Retina (tissue), 1 donor: Measurements from ENCODE around the gene CCDC78.

ENCODE experiments used
- DNase-seq: peaks from one replicate; pipeline ENCODE4 v3.0.0-alpha.2; 2016

CCDC78 gene

GRCh38 chr16:709566-710499, 16.4 kb downstream of the CCDC78 start:
- peak; percentile 96 for DNase-seq

DNA sequence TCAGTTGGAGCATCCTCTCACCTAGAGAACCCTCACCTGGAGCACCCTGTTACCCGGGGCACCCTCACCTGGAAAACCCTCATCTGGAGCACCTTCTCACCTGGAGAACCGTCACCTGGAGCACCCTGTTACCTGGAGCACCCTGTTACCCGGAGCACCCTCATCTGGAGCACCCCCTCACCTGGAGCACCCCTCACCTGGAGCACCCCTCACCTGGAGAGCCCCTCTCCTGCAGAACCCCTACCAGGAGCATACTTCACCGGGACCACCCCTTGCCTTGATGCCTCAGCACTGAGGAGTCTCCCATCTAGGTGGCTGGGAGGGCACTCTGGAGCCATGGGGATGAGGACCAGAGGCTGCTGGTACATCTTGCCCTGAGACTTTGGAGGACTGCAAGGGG, 17.3 kb downstream of the CCDC78 start:
- DNase-seq: no peak

DNA sequence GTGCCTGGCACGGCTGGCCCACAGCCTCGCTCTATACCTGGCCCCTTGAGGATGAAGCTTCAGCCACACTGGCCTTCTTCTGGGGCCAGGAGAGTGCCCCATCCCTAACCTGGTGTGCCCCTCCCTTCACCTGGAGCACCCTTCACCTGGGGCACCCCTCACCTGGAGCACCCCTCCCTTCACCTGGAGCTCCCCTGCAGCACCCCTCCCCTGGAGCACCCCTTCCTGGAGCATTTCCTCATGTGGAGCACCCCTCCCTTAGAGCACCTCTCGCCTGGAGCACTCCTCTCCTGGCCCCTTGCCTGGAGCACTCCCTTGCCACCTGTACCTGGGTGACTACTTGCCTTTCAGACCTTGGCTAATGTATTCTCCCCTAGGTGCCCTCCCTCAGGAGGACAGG, 18.2 kb downstream of the CCDC78 start:
- no peak for DNase-seq

- DNase-seq: no peak
Observed at GRCh38 chr16:707062-707538, 19.1 kb downstream of the CCDC78 start.

DNA sequence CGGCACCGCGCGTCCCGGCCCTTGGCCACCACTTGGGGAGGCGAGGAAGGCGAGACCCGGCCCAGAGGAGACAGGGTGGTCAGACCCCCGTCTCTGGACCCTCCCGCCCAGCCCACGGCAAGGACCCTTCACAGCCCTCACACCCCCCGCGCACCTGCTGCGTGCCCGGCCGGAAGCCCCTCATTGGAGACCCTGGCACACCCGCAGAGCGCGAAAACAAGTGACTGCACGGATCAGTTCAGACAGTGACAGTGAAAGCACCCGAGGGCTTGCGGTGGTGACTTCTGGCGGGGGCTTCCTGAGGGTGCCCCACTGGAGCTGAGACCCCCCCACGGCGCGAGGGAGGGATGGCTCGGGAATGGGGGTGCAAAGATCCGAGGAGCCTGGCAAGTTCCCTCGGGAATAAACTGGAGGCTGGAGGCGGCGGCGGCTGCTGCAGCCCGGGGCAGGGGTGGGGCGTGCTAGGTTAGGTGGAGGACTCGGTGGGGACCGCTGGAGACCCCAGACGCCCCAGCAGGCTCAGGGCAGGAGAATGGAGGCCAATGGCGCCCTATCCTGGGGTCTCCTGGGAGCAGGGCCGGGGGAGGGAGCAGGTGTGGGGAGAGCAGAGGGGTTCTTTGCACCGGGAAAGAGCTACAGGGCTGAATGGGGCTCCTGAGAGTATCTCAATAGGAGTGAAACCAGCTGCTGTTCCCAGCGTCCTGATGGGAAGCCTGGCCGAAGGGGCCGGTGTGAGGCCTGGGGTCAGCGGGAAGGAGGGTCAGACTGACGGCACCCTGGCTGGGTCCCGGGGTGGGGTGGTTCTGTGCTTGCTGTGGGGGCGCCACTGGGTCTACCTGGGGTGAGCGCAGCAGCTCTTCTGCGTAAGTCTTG, 19.8 kb downstream of the CCDC78 start:
- peak; percentile 80 for DNase-seq

GRCh38 chr16:705431-706188, 20.6 kb downstream of the CCDC78 start, which contains the start of gene FBXL16:
FBXL16 (minus strand) TSS chr16:705801; CDS start chr16:697405, 8,396 bp downstream.
- no peak for DNase-seq

DNA sequence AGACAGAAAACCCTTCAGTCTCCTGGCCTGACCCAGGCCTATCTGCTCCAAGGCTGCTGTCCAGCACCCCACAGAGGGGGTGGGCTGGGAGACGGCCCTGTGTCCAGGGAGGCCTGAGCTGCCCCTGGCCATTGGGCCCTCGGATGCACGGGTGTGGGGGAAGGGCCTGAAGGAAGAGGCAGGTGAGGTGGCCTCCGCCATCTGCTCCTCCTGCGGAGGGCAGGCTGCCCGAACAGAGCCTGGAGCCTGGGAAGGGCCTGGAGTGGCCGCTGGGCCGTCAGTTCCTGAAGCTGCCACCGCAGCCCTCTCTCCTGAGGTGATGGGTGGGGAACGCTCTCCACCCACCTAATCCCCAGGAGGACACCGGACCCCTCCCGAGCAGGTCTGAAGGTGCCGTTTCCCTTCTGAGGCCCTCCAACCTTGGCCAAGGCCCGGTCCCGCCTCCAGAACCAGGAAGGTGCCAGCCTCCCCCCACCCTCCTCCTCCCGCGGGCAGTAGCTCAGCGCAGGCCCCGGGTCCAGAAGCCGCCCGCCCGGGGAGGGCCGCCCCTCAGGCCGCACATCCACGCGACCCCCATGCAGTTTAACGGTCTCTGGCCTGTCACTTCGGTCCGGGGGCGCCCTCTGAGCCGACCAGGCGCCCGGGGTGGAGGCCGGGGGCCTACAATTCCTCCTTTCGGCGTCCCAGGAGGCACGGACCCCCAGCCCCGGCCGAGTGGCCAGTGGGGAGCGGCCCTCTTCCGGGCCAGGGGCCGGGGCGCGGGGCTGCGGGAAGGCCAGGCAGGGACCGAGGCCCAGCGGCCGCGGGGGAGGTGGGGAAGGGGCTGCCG, 21.5 kb downstream of the CCDC78 start:
- peak; percentile 46 for DNase-seq

DNA sequence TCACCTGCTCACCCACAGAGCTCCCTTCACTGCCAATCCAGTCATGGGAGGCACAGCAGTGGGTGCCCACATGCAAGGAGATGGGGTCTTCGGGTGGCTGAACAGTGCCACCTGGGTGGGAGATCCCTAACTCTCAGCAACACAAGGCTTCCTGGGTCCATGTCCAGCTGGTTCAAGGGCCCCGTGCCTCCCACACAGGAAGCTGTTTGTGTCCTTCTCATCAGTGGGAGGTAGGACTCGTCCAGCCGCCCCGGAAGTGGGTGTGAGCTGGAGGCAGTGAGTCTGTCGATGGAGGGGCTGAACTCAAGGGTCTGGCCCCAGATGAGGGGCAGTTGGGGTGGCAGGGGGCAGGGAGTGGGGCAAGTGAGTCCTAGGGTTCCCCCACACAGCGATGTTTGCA, 22.2 kb downstream of the CCDC78 start:
- DNase-seq: no peak

GRCh38 chr16:703406-703805, 22.8 kb downstream of the CCDC78 start:
- DNase-seq: no peak

DNA sequence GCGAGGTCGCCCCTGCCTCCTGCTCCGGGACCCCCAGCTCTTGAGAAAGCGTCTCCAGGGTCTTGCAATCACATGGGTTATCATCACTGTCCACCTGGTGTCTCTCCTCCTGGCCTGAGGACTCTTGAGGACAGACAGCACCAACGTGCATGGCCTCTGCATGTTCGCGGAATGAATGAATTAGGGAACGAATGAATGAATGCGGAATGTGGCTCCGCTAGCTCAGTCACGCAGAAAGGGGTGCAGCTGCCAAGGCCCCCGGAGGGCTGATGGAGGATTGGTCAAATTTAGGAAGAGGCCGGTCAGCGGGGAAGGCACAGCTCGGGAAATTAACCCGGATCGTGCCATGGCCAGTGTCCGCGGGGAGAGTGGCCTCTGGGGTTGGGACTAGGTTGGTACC, 23.9 kb downstream of the CCDC78 start:
- DNase-seq: no peak

- peak; percentile 39 for DNase-seq
Observed at GRCh38 chr16:700684-701584, 25.3 kb downstream of the CCDC78 start.

DNA sequence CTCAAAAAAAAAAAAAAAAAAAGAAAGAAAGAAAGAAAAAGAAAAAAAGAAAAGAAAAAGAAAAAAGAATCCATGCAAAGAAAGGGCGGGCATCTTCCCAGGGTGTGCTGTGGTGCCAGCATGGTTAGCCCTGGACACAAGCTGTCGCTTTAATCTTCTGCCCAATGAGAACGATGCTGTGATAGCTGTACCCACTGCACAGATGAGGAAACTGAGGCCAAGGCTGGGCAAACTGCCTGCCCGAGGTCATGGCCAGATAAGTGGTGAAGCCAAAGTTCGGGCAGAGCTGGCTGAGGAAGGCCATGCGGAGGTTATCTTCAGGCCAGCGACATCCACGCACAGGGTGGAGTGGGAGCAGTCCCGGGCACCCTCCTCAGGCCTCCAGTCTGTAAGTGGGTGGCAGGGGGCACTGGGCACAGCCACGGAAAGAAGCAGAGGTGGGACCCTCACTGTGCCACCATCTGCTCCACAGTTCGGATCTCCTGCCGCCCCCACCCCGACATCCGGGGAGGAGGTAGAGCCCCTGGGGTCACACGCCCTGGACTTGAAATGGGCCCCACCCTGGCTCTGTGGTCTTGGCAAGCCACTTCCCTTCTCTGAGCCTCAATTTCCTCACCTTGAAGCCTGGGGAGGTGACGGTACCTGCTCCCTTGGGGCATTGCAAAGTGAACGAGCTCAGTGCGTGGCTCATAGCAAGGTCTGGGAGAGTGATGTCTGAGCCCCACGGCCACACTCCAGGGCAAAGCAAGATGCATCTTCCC, 27.2 kb downstream of the CCDC78 start:
- no peak for DNase-seq

- peak; percentile 79 for DNase-seq
Observed at GRCh38 chr16:695355-696089, 30.7 kb downstream of the CCDC78 start.

DNA sequence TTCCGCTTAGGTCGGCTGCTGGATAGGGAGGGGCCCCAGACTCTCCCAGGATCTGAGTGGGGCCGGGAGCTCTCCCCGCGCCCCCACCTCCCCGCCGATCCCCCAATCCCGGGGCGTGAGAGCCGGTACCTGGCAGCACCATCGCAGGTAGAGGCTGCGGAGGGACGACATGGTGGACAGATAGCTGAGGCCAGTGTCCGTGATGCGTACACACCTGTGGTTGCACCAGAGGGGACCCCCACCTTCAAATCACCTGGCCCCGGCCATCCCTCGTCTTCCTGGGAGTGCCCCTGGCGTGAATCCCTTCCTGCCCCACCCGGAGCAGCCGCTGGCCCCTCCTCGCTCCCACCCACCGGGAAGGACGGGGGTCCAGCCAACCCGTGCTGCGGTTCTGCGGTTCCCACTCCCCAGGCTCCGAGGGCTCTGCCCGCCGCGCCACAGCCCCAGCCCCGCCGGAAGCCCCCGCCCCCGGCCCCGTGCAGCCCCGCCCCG, 31.3 kb downstream of the CCDC78 start:
- no peak for DNase-seq

- DNase-seq: no peak
Observed at GRCh38 chr16:694187-694862, 31.9 kb downstream of the CCDC78 start.

- no peak for DNase-seq
Observed at GRCh38 chr16:693766-694165, 32.5 kb downstream of the CCDC78 start.

DNA sequence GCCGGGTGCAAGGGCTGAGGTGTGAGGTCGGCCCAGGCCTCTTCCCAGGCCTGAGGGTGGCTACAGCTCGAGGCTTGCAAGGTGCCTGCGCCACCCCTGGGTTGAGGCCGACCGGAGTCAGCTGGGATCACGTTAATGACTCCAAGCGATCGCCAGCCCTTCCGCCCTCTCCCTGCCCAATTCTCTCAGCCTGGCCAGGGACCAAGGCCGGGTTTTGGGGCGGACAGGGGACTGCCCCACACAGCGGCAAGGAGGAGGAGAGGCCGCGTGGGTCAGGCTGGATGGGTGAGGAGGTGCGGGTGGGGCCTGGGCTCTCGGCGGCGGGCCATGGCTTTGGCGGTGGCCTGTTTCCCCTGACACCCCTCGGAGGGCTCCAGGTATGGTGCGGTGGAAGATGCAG, 32.9 kb downstream of the CCDC78 start:
- no peak for DNase-seq

GRCh38 chr16:692356-693108, 33.7 kb downstream of the CCDC78 start:
- DNase-seq: no peak
